ENCODE measurements around the gene ATP10A.
"Not testable (repeated sequence)": the region's sequence is repeated elsewhere in the genome, so short reads cannot be mapped to it uniquely, and the experiment has no call there.

ATP10A gene

GRCh38 chr15:25893596-25893995, 30.5 kb upstream of the ATP10A start:
- Mint-ChIP-seq H3K4me3 (no peak overlapping the region), H3K27me3 (peaks cover 4 to 20% of the 10 kb centered on the region in 2 donors), H3K9me3 (no peaks in the 10 kb centered on the region), H3K27ac (no peak overlapping the region), H3K36me3 (ENCODE audit: insufficient read depth) (no peaks in the 10 kb centered on the region), H3K4me1 (ENCODE audit: low read depth in 2 of 2) (no peaks in the 10 kb centered on the region)
- ATAC-seq (replicated peaks) (no peak), DNase-seq (no peak)

- DNase-seq (no peak), ATAC-seq (replicated peaks) (no peak)
- Mint-ChIP-seq H3K4me3 (no peak overlapping the region), H3K27me3 (peaks cover 4 to 20% of the 10 kb centered on the region in 2 donors), H3K4me1 (ENCODE audit: low read depth in 2 of 2) (no peaks in the 10 kb centered on the region), H3K36me3 (ENCODE audit: insufficient read depth) (no peaks in the 10 kb centered on the region), H3K9me3 (no peaks in the 10 kb centered on the region), H3K27ac (no peak overlapping the region)
Measured at GRCh38 chr15:25892126-25892525, 29.0 kb upstream of the ATP10A start.

GRCh38 chr15:25891081-25891480, 28.0 kb upstream of the ATP10A start:
- Mint-ChIP-seq H3K4me3 (no peak overlapping the region), H3K36me3 (ENCODE audit: insufficient read depth) (no peaks in the 10 kb centered on the region), H3K27me3 (peaks cover 4 to 20% of the 10 kb centered on the region in 2 donors), H3K27ac (no peak overlapping the region), H3K4me1 (ENCODE audit: low read depth in 2 of 2) (no peaks in the 10 kb centered on the region), H3K9me3 (no peaks in the 10 kb centered on the region)
- DNase-seq, result no peak
- no peak for ATAC-seq (replicated peaks)

- no peak overlapping the region for H3K27ac Mint-ChIP-seq
- no peak overlapping the region for H3K4me3 Mint-ChIP-seq
- peaks cover 4 to 20% of the 10 kb centered on the region in 2 donors for H3K27me3 Mint-ChIP-seq
- H3K4me1 Mint-ChIP-seq (ENCODE audit: low read depth in 2 of 2), result no peaks in the 10 kb centered on the region
- H3K36me3 Mint-ChIP-seq (ENCODE audit: insufficient read depth), result no peaks in the 10 kb centered on the region
- ATAC-seq (replicated peaks) (no peak), DNase-seq (no peak)
- no peaks in the 10 kb centered on the region for H3K9me3 Mint-ChIP-seq
Measured at GRCh38 chr15:25890529-25890928, 27.4 kb upstream of the ATP10A start.

- DNase-seq (no peak), ATAC-seq (replicated peaks) (no peak)
- Mint-ChIP-seq H3K36me3 (ENCODE audit: insufficient read depth) (no peaks in the 10 kb centered on the region), H3K9me3 (no peaks in the 10 kb centered on the region), H3K4me3 (no peak overlapping the region), H3K4me1 (ENCODE audit: low read depth in 2 of 2) (no peaks in the 10 kb centered on the region), H3K27ac (no peak overlapping the region), H3K27me3 (peaks cover 4 to 20% of the 10 kb centered on the region in 2 donors)
Measured at GRCh38 chr15:25887870-25888269, 24.7 kb upstream of the ATP10A start.

- ATAC-seq (replicated peaks), result no peak
- no peak overlapping the region for H3K27ac Mint-ChIP-seq
Measured at GRCh38 chr15:25886498-25887140, 23.5 kb upstream of the ATP10A start.

GRCh38 chr15:25884370-25884769, 21.2 kb upstream of the ATP10A start:
- Mint-ChIP-seq H3K9me3 (no peaks in the 10 kb centered on the region), H3K27me3 (no peaks in the 10 kb centered on the region), H3K4me1 (ENCODE audit: low read depth in 2 of 2) (peaks cover 0 to 3% of the 10 kb centered on the region in 2 donors), H3K4me3 (no peak overlapping the region), H3K27ac (no peak overlapping the region), H3K36me3 (ENCODE audit: insufficient read depth) (no peaks in the 10 kb centered on the region)
- ATAC-seq (replicated peaks) (no peak), DNase-seq (no peak)

More at GRCh38 chr15:25886498-25887140, 23.5 kb upstream of the ATP10A start:
- Mint-ChIP-seq H3K27me3 (peaks cover 4 to 10% of the 10 kb centered on the region in 2 donors), H3K9me3 (no peaks in the 10 kb centered on the region), H3K36me3 (ENCODE audit: insufficient read depth) (no peaks in the 10 kb centered on the region), H3K4me1 (ENCODE audit: low read depth in 2 of 2) (no peaks in the 10 kb centered on the region), H3K4me3 (no peak overlapping the region)
- no peak for DNase-seq

GRCh38 chr15:25883463-25884259, 20.5 kb upstream of the ATP10A start:
- Mint-ChIP-seq H3K36me3 (ENCODE audit: insufficient read depth) (no peaks in the 10 kb centered on the region), H3K4me3 (no peak overlapping the region), H3K9me3 (no peaks in the 10 kb centered on the region), H3K4me1 (ENCODE audit: low read depth in 2 of 2) (peaks cover 0 to 3% of the 10 kb centered on the region in 2 donors), H3K27me3 (no peaks in the 10 kb centered on the region), H3K27ac (no peak overlapping the region)
- DNase-seq (no peak), ATAC-seq (replicated peaks) (no peak)

GRCh38 chr15:25882466-25882865, 19.3 kb upstream of the ATP10A start:
- no peaks in the 10 kb centered on the region for H3K9me3 Mint-ChIP-seq
- H3K27me3 Mint-ChIP-seq, result no peaks in the 10 kb centered on the region
- peaks cover 0 to 3% of the 10 kb centered on the region in 2 donors for H3K4me1 Mint-ChIP-seq (ENCODE audit: low read depth in 2 of 2)

GRCh38 chr15:25880877-25881276, 17.8 kb upstream of the ATP10A start:
- not testable (repeated sequence) for H3K36me3 Mint-ChIP-seq (ENCODE audit: insufficient read depth); H3K4me1 Mint-ChIP-seq (ENCODE audit: low read depth in 2 of 2); H3K9me3 Mint-ChIP-seq; DNase-seq; H3K4me3 Mint-ChIP-seq; H3K27ac Mint-ChIP-seq; ATAC-seq (replicated peaks); H3K27me3 Mint-ChIP-seq

More at GRCh38 chr15:25882466-25882865, 19.3 kb upstream of the ATP10A start:
- DNase-seq (no peak), ATAC-seq (replicated peaks) (no peak)
- Mint-ChIP-seq H3K4me3 (no peak overlapping the region), H3K27ac (no peak overlapping the region), H3K36me3 (ENCODE audit: insufficient read depth) (no peaks in the 10 kb centered on the region)

- Mint-ChIP-seq H3K9me3 (peaks cover 0 to 3% of the 10 kb centered on the region in 2 donors), H3K27ac (no peak overlapping the region), H3K4me1 (ENCODE audit: low read depth in 2 of 2) (peaks cover 0 to 3% of the 10 kb centered on the region in 2 donors), H3K36me3 (ENCODE audit: insufficient read depth) (no peaks in the 10 kb centered on the region), H3K27me3 (no peaks in the 10 kb centered on the region), H3K4me3 (no peak overlapping the region)
- DNase-seq (no peak), ATAC-seq (replicated peaks) (no peak)
Measured at GRCh38 chr15:25880411-25880810, 17.3 kb upstream of the ATP10A start.

GRCh38 chr15:25879438-25879837, 16.3 kb upstream of the ATP10A start:
- DNase-seq, result no peak
- ATAC-seq (replicated peaks), result no peak
- no peaks in the 10 kb centered on the region for H3K36me3 Mint-ChIP-seq (ENCODE audit: insufficient read depth)
- H3K27ac Mint-ChIP-seq, result no peak overlapping the region
- H3K4me1 Mint-ChIP-seq (ENCODE audit: low read depth in 2 of 2), result peaks cover 0 to 3% of the 10 kb centered on the region in 2 donors
- peaks cover 0 to 3% of the 10 kb centered on the region in 2 donors for H3K9me3 Mint-ChIP-seq
- no peak overlapping the region for H3K4me3 Mint-ChIP-seq
- H3K27me3 Mint-ChIP-seq, result no peaks in the 10 kb centered on the region

GRCh38 chr15:25877681-25878080, 14.6 kb upstream of the ATP10A start:
- Mint-ChIP-seq H3K4me3 (no peak overlapping the region), H3K27ac (no peak overlapping the region), H3K36me3 (ENCODE audit: insufficient read depth) (no peaks in the 10 kb centered on the region), H3K9me3 (peaks cover 0 to 3% of the 10 kb centered on the region in 2 donors), H3K27me3 (no peaks in the 10 kb centered on the region), H3K4me1 (ENCODE audit: low read depth in 2 of 2) (peaks cover 0 to 3% of the 10 kb centered on the region in 2 donors)
- ATAC-seq (replicated peaks) (no peak), DNase-seq (no peak)

Measured in effector memory CD8-positive, alpha-beta T cell (primary cell).